ENCODE measurements around the gene AASDHPPT.

The AASDHPPT gene

DNA sequence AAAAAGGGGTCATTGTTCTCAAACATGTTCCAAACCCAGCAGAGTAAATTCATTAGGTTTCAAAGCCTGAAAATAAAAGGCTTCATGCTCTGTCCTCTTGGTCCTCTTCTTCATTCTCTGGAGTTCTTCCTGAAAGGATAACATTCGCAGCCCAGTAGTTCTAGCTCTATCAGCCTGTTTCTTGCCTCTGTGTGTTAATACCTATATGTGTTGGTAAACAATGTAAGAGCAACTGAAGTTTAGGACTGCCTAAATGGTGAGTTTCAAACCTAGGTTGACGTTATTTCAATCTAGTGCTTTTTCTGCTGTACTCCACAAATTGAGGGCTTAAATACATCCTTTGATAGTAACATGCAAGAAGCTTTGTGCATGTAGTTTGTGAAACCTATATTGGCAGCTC lies 9.4 kb downstream of the AASDHPPT start:
- DNase-seq, result no peak

- DNase-seq, result peak; percentile 50 to 59
Observed at GRCh38 chr11:106087815-106088435, 10.5 kb downstream of the AASDHPPT start.

GRCh38 chr11:106088896-106089295 lies 11.4 kb downstream of the AASDHPPT start:
- no peak for DNase-seq

DNA sequence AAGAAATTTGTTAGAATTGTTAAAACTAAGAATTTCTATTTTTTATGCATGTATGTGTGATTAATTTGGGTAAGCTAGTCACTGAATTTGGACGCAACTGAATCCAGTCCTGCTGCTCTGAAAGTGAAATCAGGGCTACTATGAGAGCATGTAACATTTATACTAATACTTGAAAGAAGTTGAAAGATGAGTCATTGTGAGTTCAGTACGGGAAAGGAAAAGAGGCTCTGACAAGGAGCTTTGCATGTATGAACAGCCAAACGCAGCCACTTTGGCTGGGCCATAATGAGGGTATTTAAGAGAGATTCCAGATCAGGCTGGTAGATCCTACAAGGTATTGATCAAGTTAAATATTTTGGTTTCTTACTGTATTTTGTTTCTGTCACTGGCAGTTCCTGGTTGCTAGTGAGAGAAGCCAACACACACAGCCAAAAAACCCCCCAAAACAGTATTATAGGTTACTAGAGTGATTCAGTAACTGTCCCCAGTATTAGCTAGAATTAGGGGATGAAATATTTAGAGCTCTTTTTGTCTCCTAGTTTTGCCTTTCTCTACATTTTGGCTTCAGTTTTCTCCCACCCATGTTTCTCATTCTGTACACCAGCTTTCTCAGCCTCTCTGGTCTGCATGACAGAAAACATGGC lies 14.1 kb downstream of the AASDHPPT start:
- DNase-seq, result peak; percentile 34 to 47

GRCh38 chr11:106092446-106092845 lies 15.0 kb downstream of the AASDHPPT start:
- DNase-seq, result no peak

GRCh38 chr11:106098893-106099553 lies 21.6 kb downstream of the AASDHPPT start:
- no peak for DNase-seq

- no peak for DNase-seq
Observed at GRCh38 chr11:106101370-106101769, 23.9 kb downstream of the AASDHPPT start.

GRCh38 chr11:106101819-106102218 lies 24.4 kb downstream of the AASDHPPT start:
- no peak for DNase-seq

GRCh38 chr11:106105986-106106385 lies 28.5 kb downstream of the AASDHPPT start:
- DNase-seq, result no peak

DNA sequence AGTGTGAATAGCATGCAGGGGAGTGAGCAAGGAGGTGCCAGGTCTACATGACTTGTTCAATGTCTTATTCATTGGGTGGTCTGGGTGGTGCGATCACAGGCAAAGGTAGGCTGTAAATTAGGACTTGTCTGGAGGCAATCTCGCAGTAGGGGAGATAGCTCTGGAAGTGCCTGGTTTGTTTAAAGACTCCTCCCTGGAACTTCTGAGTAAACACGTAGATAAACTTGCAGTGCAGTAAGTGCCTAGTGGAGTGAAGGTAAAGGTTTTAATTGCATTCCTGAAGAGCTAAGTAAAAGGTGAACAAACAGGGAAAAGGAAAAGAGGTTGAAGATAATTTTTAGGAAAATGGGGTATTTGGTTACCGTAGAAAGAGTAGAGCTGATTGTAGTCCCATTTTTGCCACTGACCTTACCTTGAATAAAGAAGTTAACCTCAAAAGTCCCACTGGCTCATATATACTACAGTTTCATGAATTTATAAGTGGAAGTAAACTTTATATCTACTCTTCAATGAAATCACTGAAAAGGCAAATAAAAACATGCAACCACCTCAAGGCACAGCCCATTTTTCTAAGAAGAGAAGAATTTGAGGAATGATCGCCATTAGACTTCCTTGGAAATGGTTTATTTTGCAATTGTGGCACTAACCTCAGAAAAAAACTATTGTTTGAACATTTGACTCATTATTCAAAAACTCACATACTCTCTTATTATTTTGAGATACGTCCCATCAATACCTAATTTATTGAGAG lies 44.3 kb downstream of the AASDHPPT start:
- DNase-seq, result no peak

GRCh38 chr11:106127604-106128003 lies 50.1 kb downstream of the AASDHPPT start:
- no peak for DNase-seq

- DNase-seq, result no peak
Observed at GRCh38 chr11:106128740-106129139, 51.3 kb downstream of the AASDHPPT start.

DNA sequence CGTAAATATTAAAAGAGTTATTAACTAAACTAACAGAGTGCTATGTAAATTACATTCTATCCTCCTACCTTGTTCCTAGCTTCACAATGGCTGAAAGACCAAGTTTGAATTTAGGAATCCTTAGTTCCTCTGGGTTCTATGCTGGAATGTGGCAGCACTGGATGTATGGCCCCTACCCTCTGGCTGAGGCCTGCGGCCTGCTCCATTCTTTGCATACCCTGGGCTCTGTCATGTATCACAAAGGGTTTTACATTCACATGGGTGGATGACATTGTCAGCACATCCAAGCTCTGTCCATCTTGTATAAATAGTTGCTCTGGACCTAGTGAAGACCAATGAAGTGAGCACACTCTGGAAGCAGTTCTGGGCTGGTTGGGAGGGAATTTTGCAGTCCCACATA lies 54.5 kb downstream of the AASDHPPT start:
- DNase-seq, result no peak

GRCh38 chr11:106132582-106133354 lies 55.3 kb downstream of the AASDHPPT start:
- DNase-seq, result no peak

DNA sequence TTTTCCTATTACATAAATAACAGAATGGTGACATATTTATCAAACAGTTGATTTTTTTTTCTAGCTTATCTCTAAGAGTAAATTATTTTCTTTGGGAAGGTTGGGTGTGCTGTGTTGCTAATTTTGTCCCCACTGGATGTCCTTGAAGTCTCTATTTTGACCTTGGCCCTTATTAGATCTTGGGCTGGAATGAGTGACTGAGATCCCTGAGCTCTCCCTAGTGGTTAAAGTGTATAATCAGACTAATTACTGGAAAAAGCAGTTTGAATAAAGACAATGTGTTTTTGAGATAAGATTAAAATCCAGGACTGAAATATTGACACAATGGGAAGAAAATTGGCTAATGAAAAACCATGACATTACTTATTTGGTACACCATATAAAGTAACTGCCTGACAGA lies 56.1 kb downstream of the AASDHPPT start:
- DNase-seq, result no peak

- no peak for DNase-seq
Observed at GRCh38 chr11:106137061-106137460, 59.6 kb downstream of the AASDHPPT start.

GRCh38 chr11:106137758-106138157 lies 60.3 kb downstream of the AASDHPPT start:
- no peak for DNase-seq
